B cell (primary cell): ENCODE data around the gene KCNQ1OT1.

ENCODE experiments used
- CTCF ChIP-seq: fragments of 200-600 bp; IDR thresholded peaks from one replicate; pipeline ENCODE4 v1.8.0; 2022; ENCODE audit warnings: antibody characterized with exemption, mild to moderate bottlenecking
- EZH2 ChIP-seq: IDR thresholded peaks from 2 replicates; pipeline ENCODE4 v1.6.1; 2012; ENCODE audit warnings: borderline replicate concordance, low read depth, mild to moderate bottlenecking, moderate library complexity, low read length; ENCODE audit not compliant: insufficient read depth, poor library complexity, severe bottlenecking

DNA sequence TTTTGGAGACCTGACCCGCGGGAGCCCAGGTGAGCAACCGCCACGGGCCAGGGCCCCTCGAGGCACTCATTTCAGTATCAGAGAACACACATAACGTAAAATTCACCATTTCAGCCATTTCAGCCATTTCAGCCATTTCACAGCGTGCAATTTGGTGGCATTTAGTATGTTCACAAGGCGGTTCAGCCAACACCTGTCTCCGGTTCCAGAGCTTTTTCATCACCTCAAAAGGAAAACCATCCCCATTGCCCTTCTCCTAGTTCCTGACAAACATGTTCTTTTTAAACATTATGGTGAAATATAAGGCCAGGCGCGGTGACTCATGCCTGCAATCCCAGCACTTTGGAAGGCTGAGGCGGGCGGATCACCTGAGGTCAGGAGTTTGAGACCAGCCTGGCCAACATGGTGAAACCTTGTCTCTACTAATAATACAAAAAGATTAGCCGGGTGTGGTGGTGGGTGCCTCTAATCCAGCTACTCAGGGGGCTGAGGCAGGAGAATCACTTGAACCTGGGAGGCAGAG lies 135.7 kb downstream of the KCNQ1OT1 start:
- TF ChIP-seq CTCF (no peak), EZH2 (no peak)
